Measurements from ENCODE around the gene TUBGCP4. TPM values are rescaled to one million over a fixed set of nuclear protein-coding genes. Genes with fewer than 3 reads are reported as not detected.

The TUBGCP4 gene
- total RNA-seq, 2 experiments from 2014 or later: 32.9 to 33.4 TPM

DNA sequence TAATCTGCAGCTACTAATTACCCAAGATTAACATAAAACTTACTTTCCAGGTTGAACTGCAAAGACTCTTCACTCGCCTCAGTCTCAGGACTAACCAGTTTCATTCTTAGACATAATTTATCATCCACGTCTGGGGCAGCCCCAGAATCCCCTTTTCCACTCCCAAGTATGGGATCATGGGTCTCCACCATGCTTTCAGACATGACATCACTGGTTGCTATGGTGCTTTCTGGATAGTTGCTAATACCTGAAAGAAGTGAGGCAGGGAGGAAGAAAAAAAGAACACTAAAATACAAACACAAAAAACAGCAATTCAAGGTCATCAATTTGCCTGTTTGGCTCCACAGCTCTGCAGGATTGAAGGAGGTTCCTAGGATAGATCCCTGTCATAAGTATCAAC lies 75.4 kb downstream of the TUBGCP4 start:
- POLR2A ChIA-PET: no interaction called here
- ATAC-seq (no peak), DNase-seq (no peak)
- no peaks in the 10 kb centered on the region for H3K9me3 Mint-ChIP-seq
- peaks cover 11% of the 10 kb centered on the region for H3K36me3 Mint-ChIP-seq (ENCODE audit: low read depth)
- H3K27ac Mint-ChIP-seq: no peak overlapping the region
- CTCF ChIA-PET: interaction anchor here (1.3 kb wide), 1 partner anchor 68 kb away, joined by 3 read pairs; no protein-coding TSS in a partner anchor
- TF ChIP-seq CTCF (IDR thresholded peaks at IDR 0.05): no peak
- H3K27me3 Mint-ChIP-seq: no peaks in the 10 kb centered on the region
- H3K4me3 Mint-ChIP-seq: no peak overlapping the region
- peaks cover 18% of the 10 kb centered on the region for H3K4me1 Mint-ChIP-seq (ENCODE audit: low read depth)
- intact Hi-C loops (cut with micrococcal nuclease): no loop called here

DNA sequence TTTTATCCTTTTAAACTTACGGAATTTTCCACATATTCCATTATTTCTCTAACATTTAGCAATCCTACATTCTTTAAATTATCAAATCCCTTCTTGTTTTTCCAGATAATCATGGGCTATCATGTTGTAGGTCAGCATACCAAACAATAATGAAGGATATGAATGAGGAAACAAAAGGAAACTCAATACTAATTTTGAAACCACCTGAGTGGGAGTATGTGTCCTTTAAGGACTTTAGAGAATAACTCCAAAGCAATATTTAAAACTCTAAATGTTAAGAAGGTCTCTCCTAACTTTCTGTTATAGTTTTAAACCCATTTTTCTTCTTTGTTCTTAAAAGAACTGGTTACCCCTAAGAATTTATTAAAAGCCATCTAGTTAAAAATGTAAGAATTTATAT lies 79.1 kb downstream of the TUBGCP4 start:
- TF ChIP-seq CTCF (IDR thresholded peaks at IDR 0.05): no peak
- H3K9me3 Mint-ChIP-seq: no peaks in the 10 kb centered on the region
- ChIA-PET CTCF (interaction anchor here (1.2 kb wide), 1 partner anchor 9 kb away, joined by 4 read pairs; no protein-coding TSS in a partner anchor), POLR2A (no interaction called here)
- peaks cover 8% of the 10 kb centered on the region for H3K36me3 Mint-ChIP-seq (ENCODE audit: low read depth)
- ATAC-seq: no peak
- no peak overlapping the region for H3K4me3 Mint-ChIP-seq
- no peak overlapping the region for H3K27ac Mint-ChIP-seq
- intact Hi-C loops (cut with micrococcal nuclease): no loop called here
- H3K27me3 Mint-ChIP-seq: no peaks in the 10 kb centered on the region
- H3K4me1 Mint-ChIP-seq (ENCODE audit: low read depth): peaks cover 14% of the 10 kb centered on the region
- no peak for DNase-seq

Other genes with a start within 250 kb of the TUBGCP4 start
- 10 to 100 TPM; 10.5 to 11.6 TPM for gene TMEM62, start 237.5 kb upstream of the TUBGCP4 start, total RNA-seq
- 10 to 100 TPM; 49.2 to 54.1 TPM for gene CCNDBP1, start 185.7 kb upstream of the TUBGCP4 start, total RNA-seq
- gene EPB42, start 150.1 kb upstream of the TUBGCP4 start, total RNA-seq: not detected
- gene TGM5, start 104.2 kb upstream of the TUBGCP4 start, total RNA-seq: under 1 TPM; 0.11 to 0.22 TPM
- gene TGM7, start 68.8 kb upstream of the TUBGCP4 start, total RNA-seq: not detected
- 1 to 10 TPM; 8.3 to 9.2 TPM for gene LCMT2, start 40.5 kb upstream of the TUBGCP4 start, total RNA-seq
- 10 to 100 TPM; 20.9 to 23.8 TPM for gene ZSCAN29, start 58 bp upstream of the TUBGCP4 start, total RNA-seq
- 10 to 100 TPM; 20.6 to 23.0 TPM for gene TP53BP1, start 122.1 kb downstream of the TUBGCP4 start, total RNA-seq
- under 1 TPM; 0.78 to 0.86 TPM for gene MAP1A, start 146.5 kb downstream of the TUBGCP4 start, total RNA-seq
- 10 to 100 TPM; 48.5 to 55.9 TPM for gene PPIP5K1, start 219.1 kb downstream of the TUBGCP4 start, total RNA-seq
- gene CKMT1B, start 222.9 kb downstream of the TUBGCP4 start, total RNA-seq: under 1 TPM; 0.18 to 0.41 TPM
- gene STRC, start 247.7 kb downstream of the TUBGCP4 start, total RNA-seq: under 1 TPM; 0.36 to 0.72 TPM